ENCODE results near the gene DUSP19.

The DUSP19 gene

GRCh38 chr2:183088061-183088460, 9.5 kb downstream of the DUSP19 start:
- TF ChIP-seq, protein P1, sequence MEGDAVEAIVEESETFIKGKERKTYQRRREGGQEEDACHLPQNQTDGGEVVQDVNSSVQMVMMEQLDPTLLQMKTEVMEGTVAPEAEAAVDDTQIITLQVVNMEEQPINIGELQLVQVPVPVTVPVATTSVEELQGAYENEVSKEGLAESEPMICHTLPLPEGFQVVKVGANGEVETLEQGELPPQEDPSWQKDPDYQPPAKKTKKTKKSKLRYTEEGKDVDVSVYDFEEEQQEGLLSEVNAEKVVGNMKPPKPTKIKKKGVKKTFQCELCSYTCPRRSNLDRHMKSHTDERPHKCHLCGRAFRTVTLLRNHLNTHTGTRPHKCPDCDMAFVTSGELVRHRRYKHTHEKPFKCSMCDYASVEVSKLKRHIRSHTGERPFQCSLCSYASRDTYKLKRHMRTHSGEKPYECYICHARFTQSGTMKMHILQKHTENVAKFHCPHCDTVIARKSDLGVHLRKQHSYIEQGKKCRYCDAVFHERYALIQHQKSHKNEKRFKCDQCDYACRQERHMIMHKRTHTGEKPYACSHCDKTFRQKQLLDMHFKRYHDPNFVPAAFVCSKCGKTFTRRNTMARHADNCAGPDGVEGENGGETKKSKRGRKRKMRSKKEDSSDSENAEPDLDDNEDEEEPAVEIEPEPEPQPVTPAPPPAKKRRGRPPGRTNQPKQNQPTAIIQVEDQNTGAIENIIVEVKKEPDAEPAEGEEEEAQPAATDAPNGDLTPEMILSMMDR (conservative IDR thresholded peaks at IDR 0.05; ENCODE audit: low read depth, low read length) = no peak
- Histone ChIP-seq H3K27ac (no peak overlapping the region), H3K36me3 (ENCODE audit: insufficient read depth) (no peaks in the 10 kb centered on the region), H4K20me1 (ENCODE audit: insufficient read depth) (no peaks in the 10 kb centered on the region), H3K9ac (no peak overlapping the region), H3K79me2 (ENCODE audit: insufficient read depth, low read depth) (no peaks in the 10 kb centered on the region), H3K4me1 (ENCODE audit: low read depth, poor library complexity, severe bottlenecking) (no peaks in the 10 kb centered on the region), H3K27me3 (ENCODE audit: insufficient read depth, low read depth) (no peaks in the 10 kb centered on the region), H2AFZ (ENCODE audit: low read depth) (no peak overlapping the region), H3K4me3 (IDR thresholded peaks at IDR 0.05; ENCODE audit: insufficient read depth, low read depth, low read length) (no peak overlapping the region), H3K4me2 (no peak overlapping the region)

GRCh38 chr2:183089192-183089851, 10.8 kb downstream of the DUSP19 start:
- Histone ChIP-seq H3K4me2 (no peak overlapping the region), H3K9ac (no peak overlapping the region), H3K36me3 (ENCODE audit: insufficient read depth) (no peaks in the 10 kb centered on the region), H3K27me3 (ENCODE audit: insufficient read depth, low read depth) (no peaks in the 10 kb centered on the region), H3K4me3 (IDR thresholded peaks at IDR 0.05; ENCODE audit: insufficient read depth, low read depth, low read length) (no peak overlapping the region), H2AFZ (ENCODE audit: low read depth) (no peak overlapping the region), H3K4me1 (ENCODE audit: low read depth, poor library complexity, severe bottlenecking) (no peaks in the 10 kb centered on the region), H3K79me2 (ENCODE audit: insufficient read depth, low read depth) (no peaks in the 10 kb centered on the region), H4K20me1 (ENCODE audit: insufficient read depth) (no peaks in the 10 kb centered on the region), H3K27ac (no peak overlapping the region)
- TF ChIP-seq, protein P1 (conservative IDR thresholded peaks at IDR 0.05; ENCODE audit: low read depth, low read length) = no peak

DNA sequence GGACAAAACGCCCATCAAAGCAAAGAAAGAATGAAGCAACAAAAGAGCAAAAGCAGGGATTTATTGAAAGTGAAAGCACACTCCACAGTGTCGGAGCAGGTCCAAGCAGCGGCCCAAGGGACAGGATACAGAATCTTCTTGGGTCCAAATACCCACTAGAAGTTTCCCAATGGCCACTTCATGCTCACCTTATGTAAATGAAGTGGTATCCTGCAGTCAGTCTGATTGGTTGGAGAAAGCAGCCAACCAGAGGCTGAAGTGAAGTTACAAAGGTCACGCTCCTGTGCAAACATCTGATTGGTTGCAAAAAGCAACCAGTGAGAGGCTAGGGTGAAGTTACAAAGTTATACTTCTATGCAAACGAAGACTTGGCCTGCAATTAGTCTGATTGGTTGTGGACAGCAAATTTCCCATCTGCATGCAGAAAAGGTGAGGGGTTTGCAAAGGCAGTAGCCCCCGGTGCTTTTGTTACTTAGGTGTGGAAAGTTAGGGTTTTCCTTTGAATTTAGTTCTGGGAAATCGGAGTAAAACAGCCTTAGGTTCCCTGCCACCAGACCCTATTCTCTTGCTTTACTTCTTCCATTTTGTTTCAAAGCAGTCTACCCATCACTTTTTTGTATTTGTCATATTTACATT, 12.9 kb downstream of the DUSP19 start:
- Histone ChIP-seq H3K4me2 (no peak overlapping the region), H3K4me3 (IDR thresholded peaks at IDR 0.05; ENCODE audit: insufficient read depth, low read depth, low read length) (no peak overlapping the region), H3K27me3 (ENCODE audit: insufficient read depth, low read depth) (no peaks in the 10 kb centered on the region), H3K36me3 (ENCODE audit: insufficient read depth) (no peaks in the 10 kb centered on the region), H3K9ac (no peak overlapping the region), H3K27ac (no peak overlapping the region), H3K4me1 (ENCODE audit: low read depth, poor library complexity, severe bottlenecking) (no peaks in the 10 kb centered on the region), H2AFZ (ENCODE audit: low read depth) (no peak overlapping the region), H3K79me2 (ENCODE audit: insufficient read depth, low read depth) (no peaks in the 10 kb centered on the region), H4K20me1 (ENCODE audit: insufficient read depth) (no peaks in the 10 kb centered on the region)
- TF ChIP-seq, protein P1 (conservative IDR thresholded peaks at IDR 0.05; ENCODE audit: low read depth, low read length) = no peak

DNA sequence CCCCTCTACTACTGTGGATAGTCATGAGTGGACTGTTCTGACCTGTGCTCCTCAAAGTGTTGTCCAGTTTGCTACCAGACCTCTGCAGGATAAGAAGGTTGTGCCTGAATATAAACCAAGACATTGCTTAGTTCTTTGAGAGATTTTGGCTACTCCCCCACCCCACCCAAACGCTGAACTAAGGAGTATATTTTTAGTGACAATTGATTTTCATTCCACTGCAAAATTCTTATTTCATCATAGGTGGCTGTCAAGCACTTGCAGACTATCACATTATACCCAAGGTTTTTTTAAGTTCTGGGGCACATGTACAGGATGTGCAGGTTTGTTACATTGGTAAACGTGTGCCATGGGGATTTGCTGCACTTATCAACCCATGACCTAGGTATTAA, 13.4 kb downstream of the DUSP19 start:
- Histone ChIP-seq H3K36me3 (ENCODE audit: insufficient read depth) (no peaks in the 10 kb centered on the region), H3K27ac (no peak overlapping the region), H4K20me1 (ENCODE audit: insufficient read depth) (no peaks in the 10 kb centered on the region), H3K4me1 (ENCODE audit: low read depth, poor library complexity, severe bottlenecking) (no peaks in the 10 kb centered on the region), H3K27me3 (ENCODE audit: insufficient read depth, low read depth) (no peaks in the 10 kb centered on the region), H3K79me2 (ENCODE audit: insufficient read depth, low read depth) (no peaks in the 10 kb centered on the region), H3K4me3 (IDR thresholded peaks at IDR 0.05; ENCODE audit: insufficient read depth, low read depth, low read length) (no peak overlapping the region), H3K4me2 (no peak overlapping the region), H2AFZ (ENCODE audit: low read depth) (no peak overlapping the region), H3K9ac (no peak overlapping the region)
- TF ChIP-seq, protein P1 (conservative IDR thresholded peaks at IDR 0.05; ENCODE audit: low read depth, low read length) = no peak

Data from KMS-11 (cell line).